Urinary bladder (tissue), 4 donors: Measurements from ENCODE around the gene SAA2. TPM values are rescaled to one million over a fixed set of nuclear protein-coding genes. Genes with fewer than 3 reads are reported as not detected.

Experiments used
- DNase-seq: peaks from one replicate; pipeline ENCODE4 v3.0.0-alpha.2; 2015; ENCODE audit errors: extremely low spot score
- H3K27ac ChIP-seq: one replicate; pipeline ENCODE4 v1.5.1; 2013; ENCODE audit warnings: low read depth, mild to moderate bottlenecking, moderate library complexity
- H3K36me3 ChIP-seq: one replicate; pipeline ENCODE4 v1.6.1; 2013; ENCODE audit warnings: mild to moderate bottlenecking, moderate library complexity; ENCODE audit not compliant: insufficient read depth
- H3K4me1 ChIP-seq: one replicate; pipeline ENCODE4 v1.6.1; 2013; ENCODE audit warnings: mild to moderate bottlenecking, moderate library complexity; ENCODE audit not compliant: insufficient read depth
- H3K4me3 ChIP-seq: one replicate; pipeline ENCODE4 v1.5.1; 2013; ENCODE audit warnings: low read depth, low read length
- WGBS: extraction: QIAGEN DNeasy Blood & Tissue Kit; methylation state at CpG from one replicate; pipeline ENCODE4 v1.1.7; 2013; 5-methylcytosine and 5-hydroxymethylcytosine counted together
- polyA plus RNA-seq: library from polyadenylated mRNA; stranded (reverse); fragments of 200-250 nt; gene quantifications from one replicate; pipeline ENCODE4 v1.2.3, GENCODE V29; 2013
- total RNA-seq: library from RNA; depleted of rRNA; stranded (reverse); fragments of >200 nt; gene quantifications from one replicate; pipeline ENCODE4 v1.2.3, GENCODE V29; 2014
- donor health status: healthy with polysubstance abuse.
- donor health status: healthy.

SAA2 gene
- total and polyA plus RNA-seq, 2 donors: 13.7 TPM; not detected in 1

DNA sequence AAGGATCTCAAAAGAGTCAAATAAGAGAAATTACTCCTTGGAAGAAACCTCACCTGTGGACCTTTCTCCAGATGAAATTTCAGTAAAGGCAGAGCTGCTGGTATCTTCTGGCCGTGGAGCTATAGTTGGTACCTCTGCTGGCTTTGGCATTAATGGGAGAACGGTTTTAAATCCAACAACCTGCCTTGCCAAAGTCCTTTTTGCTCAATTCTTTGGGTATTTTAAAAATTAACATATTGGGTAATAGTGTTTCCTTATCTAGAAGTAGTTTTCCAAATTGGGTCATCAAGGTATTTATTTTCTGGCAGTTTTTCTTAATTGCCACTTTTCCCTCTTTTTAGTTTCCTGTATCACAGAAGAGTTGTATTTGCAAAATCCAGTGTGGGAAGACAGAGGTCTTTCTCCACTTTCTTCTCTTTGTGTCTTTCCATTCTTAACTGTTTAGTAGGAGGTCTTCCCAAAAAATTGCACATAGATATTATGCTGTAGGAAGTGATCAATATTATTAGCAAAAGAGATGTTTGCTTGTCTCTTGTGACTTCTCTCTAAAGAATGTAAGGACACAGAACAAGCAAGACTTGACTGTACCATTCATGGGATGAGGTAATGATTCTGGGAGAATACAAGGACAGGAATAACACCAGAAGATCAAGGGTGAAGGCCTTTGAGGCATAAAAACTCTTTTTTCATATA, 11.7 kb downstream of the SAA2 start, which contains the start of gene SAA4:
TSS of gene SAA4 (minus strand) at position 139 of the 693 bp plus-strand sequence. CDS start 876 bp downstream, outside the sequence.
- 61% methylated on average over 2 of the region's 2 CpGs for WGBS
- Histone ChIP-seq H3K4me1 (no peaks in the 10 kb centered on the region), H3K27ac (no peak within 1 kb of the TSS), H3K4me3 (no peak within 1 kb of the TSS), H3K36me3 (no peaks in the 10 kb centered on the region)
- DNase-seq: no peak

GRCh38 chr11:18235394-18236334, 12.8 kb downstream of the SAA2 start:
- Histone ChIP-seq H3K4me3 (no peak overlapping the region), H3K27ac (no peak overlapping the region), H3K36me3 (no peaks in the 10 kb centered on the region), H3K4me1 (no peaks in the 10 kb centered on the region)
- 55% methylated on average over 8 of the region's 8 CpGs for WGBS
- no peak for DNase-seq

DNA sequence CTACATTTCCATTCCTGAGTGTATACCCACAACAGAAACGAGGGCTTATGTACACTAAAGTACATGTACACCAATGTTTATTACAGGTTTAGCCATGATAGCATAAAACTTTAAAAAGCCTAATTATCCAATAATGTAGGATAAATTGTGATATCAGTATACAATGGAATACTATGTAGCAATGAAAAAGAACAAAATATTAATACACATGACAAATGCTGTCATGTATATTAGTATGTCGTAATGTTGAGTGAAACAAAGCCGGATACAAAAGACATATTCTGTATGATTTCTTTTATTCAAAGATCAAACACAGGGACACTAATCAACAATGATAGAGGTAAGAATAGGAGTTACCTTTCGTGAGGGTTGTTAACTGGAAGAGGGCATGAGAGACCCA, 14.6 kb downstream of the SAA2 start:
- Histone ChIP-seq H3K27ac (no peak overlapping the region), H3K36me3 (no peaks in the 10 kb centered on the region), H3K4me1 (no peaks in the 10 kb centered on the region), H3K4me3 (no peak overlapping the region)
- no peak for DNase-seq
- WGBS: 89% methylated on average over 4 of the region's 4 CpGs

DNA sequence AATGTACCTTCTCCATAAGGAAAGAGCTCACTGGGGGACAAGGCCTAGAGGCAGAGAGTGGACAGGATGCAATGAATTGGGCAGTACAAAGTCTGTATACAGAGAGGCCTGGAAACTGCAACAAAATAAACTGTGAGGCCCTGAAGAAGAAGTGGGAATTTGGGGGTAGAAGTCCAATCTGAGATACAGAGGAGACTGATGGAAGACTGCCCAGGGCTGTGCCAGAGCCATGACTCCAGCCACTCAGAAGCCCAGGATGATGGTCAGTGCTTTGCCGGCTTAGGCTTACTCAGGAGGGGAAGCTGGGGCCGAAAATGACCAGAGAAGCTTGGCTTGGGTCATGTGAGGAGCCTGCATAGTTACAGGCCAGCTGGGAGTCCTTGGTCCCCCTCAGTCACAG, 17.6 kb downstream of the SAA2 start:
- Histone ChIP-seq H3K4me1 (no peaks in the 10 kb centered on the region), H3K27ac (no peak overlapping the region), H3K4me3 (no peak overlapping the region), H3K36me3 (no peaks in the 10 kb centered on the region)
- DNase-seq: no peak
- WGBS: 57% methylated on average over 2 of the region's 2 CpGs

DNA sequence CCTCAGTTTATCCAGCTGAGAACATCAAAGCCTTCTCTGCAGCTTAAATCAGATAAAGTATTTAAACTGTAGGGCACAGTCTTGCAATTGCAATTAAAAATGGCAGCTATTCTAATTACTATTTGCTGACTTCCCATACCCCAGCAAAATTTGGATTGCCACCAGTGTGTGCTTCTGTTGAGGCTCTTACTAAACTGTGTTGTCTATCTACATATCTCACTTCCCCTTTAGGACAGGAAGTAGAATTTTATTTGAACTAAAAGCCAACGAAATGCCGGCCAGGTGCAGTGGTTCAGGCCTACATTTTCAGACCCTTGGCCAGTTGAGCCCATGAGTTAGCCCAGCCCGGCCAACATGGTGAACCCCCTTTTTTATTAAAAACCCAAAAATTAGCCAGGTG, 19.0 kb downstream of the SAA2 start:
- Histone ChIP-seq H3K4me1 (no peaks in the 10 kb centered on the region), H3K27ac (no peak overlapping the region), H3K36me3 (no peaks in the 10 kb centered on the region), H3K4me3 (no peak overlapping the region)
- 75% methylated on average over 3 of the region's 3 CpGs for WGBS
- DNase-seq: no peak

DNA sequence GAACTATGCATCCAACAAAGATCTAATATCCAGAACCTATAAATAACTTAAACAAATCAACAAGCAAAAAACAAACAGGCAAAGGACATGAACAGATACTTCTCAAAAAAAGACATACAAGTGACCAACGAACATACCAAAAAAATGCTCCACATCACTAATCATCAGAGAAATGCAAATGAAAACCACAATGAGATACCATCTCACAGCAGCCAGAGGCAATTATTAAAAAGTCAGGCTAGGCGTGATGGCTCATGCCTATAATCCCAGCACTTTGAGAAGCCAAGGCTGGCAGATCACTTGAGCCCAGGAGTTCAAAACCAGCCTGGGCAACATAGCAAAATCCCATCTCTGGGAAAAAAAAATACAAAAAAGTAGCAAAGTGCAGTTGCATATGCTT, 22.6 kb downstream of the SAA2 start:
- Histone ChIP-seq H3K36me3 (no peaks in the 10 kb centered on the region), H3K4me3 (no peak overlapping the region), H3K4me1 (no peaks in the 10 kb centered on the region), H3K27ac (no peak overlapping the region)
- WGBS: 66% methylated on average over 2 of the region's 2 CpGs
- no peak for DNase-seq

GRCh38 chr11:18223591-18224387, 24.7 kb downstream of the SAA2 start:
- 71% methylated on average over 3 of the region's 3 CpGs for WGBS
- H3K4me1 ChIP-seq: no peaks in the 10 kb centered on the region
- no peaks in the 10 kb centered on the region for H3K36me3 ChIP-seq

DNA sequence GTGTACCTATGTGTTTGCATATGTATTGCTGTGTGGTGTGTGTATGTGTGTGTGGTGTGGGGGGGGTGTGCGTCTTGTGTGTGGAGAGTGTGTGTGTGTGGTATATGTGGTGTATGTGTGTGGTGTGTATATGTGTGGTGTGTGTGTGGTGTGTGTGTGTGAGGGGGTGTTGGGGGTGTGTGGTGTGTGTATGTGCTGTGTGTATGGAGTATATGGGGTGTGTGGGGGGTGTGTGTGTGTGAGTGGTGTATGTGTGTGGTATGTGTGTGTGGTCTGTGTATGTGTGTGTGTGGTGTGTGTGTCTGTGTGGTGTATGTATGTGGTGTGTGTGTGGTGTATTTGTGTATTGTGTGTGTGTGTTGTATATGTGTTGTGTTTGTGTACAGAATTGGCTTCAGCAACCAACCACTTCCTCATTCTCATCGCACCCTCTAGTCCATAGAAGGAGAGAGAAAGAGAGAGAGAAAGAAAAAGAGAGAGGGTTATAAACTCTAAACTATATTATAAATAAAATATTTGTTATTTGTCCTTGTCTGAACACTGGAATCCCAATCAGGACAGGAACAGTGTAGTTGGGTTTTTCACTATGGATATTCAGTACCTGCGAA, 25.6 kb downstream of the SAA2 start:
- H3K27ac ChIP-seq: no peak overlapping the region
- 90% methylated on average over 3 of the region's 3 CpGs for WGBS
- H3K4me3 ChIP-seq: no peak overlapping the region
- H3K4me1 ChIP-seq: no peaks in the 10 kb centered on the region
- DNase-seq: no peak
- no peaks in the 10 kb centered on the region for H3K36me3 ChIP-seq

More at GRCh38 chr11:18223591-18224387, 24.7 kb downstream of the SAA2 start:
- Histone ChIP-seq H3K4me3 (no peak overlapping the region), H3K27ac (no peak overlapping the region)
- DNase-seq: no peak

DNA sequence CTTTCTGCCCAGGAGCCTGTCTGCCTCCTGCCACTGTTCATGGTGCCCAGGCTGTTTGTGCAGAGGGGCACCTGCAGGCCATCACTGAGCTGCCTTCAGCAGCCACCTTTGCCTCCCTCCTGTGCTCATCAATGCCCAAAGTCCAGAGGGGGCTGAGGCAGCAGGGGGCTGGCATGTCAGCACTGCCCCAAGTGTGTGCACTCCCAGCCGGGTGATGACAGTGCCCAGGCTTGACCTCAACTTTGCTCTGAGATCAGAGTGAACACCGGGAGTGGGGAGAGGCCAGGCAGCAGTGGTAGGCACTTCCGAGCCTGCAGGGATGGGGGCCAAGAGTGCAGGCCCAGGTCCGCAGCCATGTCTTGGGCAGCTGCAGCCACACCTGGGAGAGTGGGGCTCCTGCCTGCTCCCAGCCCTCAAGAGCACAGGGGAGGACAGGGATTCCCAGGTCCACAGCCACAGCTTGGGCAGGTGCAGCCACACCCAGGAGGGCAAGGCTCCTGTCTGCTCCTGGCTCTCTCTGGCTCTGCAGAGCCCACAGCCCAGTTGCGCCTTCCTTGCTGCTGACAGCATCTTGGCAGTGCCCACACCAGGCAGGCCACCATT, 27.1 kb downstream of the SAA2 start:
- no peak for DNase-seq
- 88% methylated on average over 5 of the region's 5 CpGs for WGBS

GRCh38 chr11:18209058-18209457, 39.4 kb downstream of the SAA2 start:
- no peaks in the 10 kb centered on the region for H3K36me3 ChIP-seq
- H3K27ac ChIP-seq: no peak overlapping the region
- H3K4me3 ChIP-seq: no peak overlapping the region
- whole genome bisulfite sequencing: 19% methylated on average over 33 of the region's 33 CpGs
- DNase-seq: no peak
- no peaks in the 10 kb centered on the region for H3K4me1 ChIP-seq

More for the DNA sequence above, 27.1 kb downstream of the SAA2 start:
- Histone ChIP-seq H3K27ac (no peak overlapping the region), H3K36me3 (no peaks in the 10 kb centered on the region), H3K4me1 (no peaks in the 10 kb centered on the region), H3K4me3 (no peak overlapping the region)

- no peak for DNase-seq
- no peak overlapping the region for H3K27ac ChIP-seq
- H3K36me3 ChIP-seq: no peaks in the 10 kb centered on the region
- H3K4me1 ChIP-seq: no peaks in the 10 kb centered on the region
- no peak overlapping the region for H3K4me3 ChIP-seq
These were observed 43.7 kb downstream of the SAA2 start for GRCh38 chr11:18204771-18205170.

GRCh38 chr11:18204220-18204619, 44.2 kb downstream of the SAA2 start:
- Histone ChIP-seq H3K4me1 (no peaks in the 10 kb centered on the region), H3K4me3 (no peak overlapping the region), H3K36me3 (no peaks in the 10 kb centered on the region), H3K27ac (no peak overlapping the region)
- 85% methylated on average over 3 of the region's 3 CpGs for WGBS
- DNase-seq: no peak

- Histone ChIP-seq H3K4me1 (no peaks in the 10 kb centered on the region), H3K36me3 (no peaks in the 10 kb centered on the region), H3K27ac (no peak overlapping the region), H3K4me3 (no peak overlapping the region)
- WGBS: 4% methylated on average over 6 of the region's 6 CpGs
- DNase-seq: no peak
These were observed 44.7 kb downstream of the SAA2 start for GRCh38 chr11:18203723-18204122.
